Suprapubic skin (tissue), 3 donors: ENCODE results near the gene TBCA.

Experiments used
- EP300 ChIP-seq: sonication (generic); formaldehyde crosslinking; IDR thresholded peaks from one replicate; pipeline ENCODE4 v1.6.1; 2017; ENCODE audit warnings: antibody characterized with exemption
- POLR2A ChIP-seq, 2 donors: fragments of 450-650 bp; IDR thresholded peaks; one replicate each; pipeline ENCODE4 v1.6.1; 2017; ENCODE audit warnings: antibody characterized with exemption in 2 of 2, mild to moderate bottlenecking in 2 of 2, moderate library complexity in 2 of 2
- TF ChIP-seq, protein P1 (sequence below), 2 donors: fragments of 200-600 bp in 1 of 2; fragments of 450-650 bp in 1 of 2; sonication (generic) in 1 of 2; IDR thresholded peaks; one replicate each; pipeline ENCODE4 v1.5.1; 2016 to 2019; ENCODE audit warnings: antibody characterized with exemption in 2 of 2, mild to moderate bottlenecking in 1 of 2, moderate library complexity in 1 of 2

- TF ChIP-seq POLR2A (IDR thresholded peaks at IDR 0.05) (no peak), EP300 (no peak)
- TF ChIP-seq, protein P1, sequence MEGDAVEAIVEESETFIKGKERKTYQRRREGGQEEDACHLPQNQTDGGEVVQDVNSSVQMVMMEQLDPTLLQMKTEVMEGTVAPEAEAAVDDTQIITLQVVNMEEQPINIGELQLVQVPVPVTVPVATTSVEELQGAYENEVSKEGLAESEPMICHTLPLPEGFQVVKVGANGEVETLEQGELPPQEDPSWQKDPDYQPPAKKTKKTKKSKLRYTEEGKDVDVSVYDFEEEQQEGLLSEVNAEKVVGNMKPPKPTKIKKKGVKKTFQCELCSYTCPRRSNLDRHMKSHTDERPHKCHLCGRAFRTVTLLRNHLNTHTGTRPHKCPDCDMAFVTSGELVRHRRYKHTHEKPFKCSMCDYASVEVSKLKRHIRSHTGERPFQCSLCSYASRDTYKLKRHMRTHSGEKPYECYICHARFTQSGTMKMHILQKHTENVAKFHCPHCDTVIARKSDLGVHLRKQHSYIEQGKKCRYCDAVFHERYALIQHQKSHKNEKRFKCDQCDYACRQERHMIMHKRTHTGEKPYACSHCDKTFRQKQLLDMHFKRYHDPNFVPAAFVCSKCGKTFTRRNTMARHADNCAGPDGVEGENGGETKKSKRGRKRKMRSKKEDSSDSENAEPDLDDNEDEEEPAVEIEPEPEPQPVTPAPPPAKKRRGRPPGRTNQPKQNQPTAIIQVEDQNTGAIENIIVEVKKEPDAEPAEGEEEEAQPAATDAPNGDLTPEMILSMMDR (IDR thresholded peaks at IDR 0.05) = no peak
Observed at GRCh38 chr5:77774981-77775789, 954 bp downstream of the TBCA start.
